Smooth muscle cell (in vitro differentiated cells): ENCODE results near the gene EOLA2. TPM values are rescaled to one million over a fixed set of nuclear protein-coding genes. Genes with fewer than 3 reads are reported as not detected.
"Not testable (repeated sequence)": the region's sequence is repeated elsewhere in the genome, so short reads cannot be mapped to it uniquely, and the experiment has no call there.

Experiments used
- DNase-seq: peaks from one replicate; lab custom pipeline; 2025; ENCODE audit not compliant: unreplicated experiment; lab: John Stamatoyannopoulos, UW
- H2AFZ ChIP-seq: fragments of 200-600 bp; sonication (generic); 2 replicates; pipeline ENCODE4 v1.6.0; 2016; ENCODE audit warnings: antibody characterized with exemption, low read depth, mild to moderate bottlenecking
- H3F3A ChIP-seq: fragments of 200-600 bp; sonication (generic); 2 replicates; pipeline ENCODE4 v1.6.0; 2017; ENCODE audit warnings: antibody characterized with exemption, low read depth
- H3K27ac ChIP-seq: fragments of 200-600 bp; sonication (generic); 2 replicates; pipeline ENCODE4 v1.5.1; 2016; ENCODE audit warnings: low read depth, mild to moderate bottlenecking
- H3K27me3 ChIP-seq: fragments of 200-600 bp; sonication (generic); 2 replicates; pipeline ENCODE4 v1.6.1; 2016; ENCODE audit warnings: low read depth, mild to moderate bottlenecking
- H3K36me3 ChIP-seq: fragments of 200-600 bp; sonication (generic); 2 replicates; pipeline ENCODE4 v1.5.1; 2016; ENCODE audit warnings: low read depth
- H3K4me1 ChIP-seq: fragments of 200-600 bp; sonication (generic); 2 replicates; pipeline ENCODE4 v1.5.1; 2016; ENCODE audit warnings: low read depth
- H3K4me2 ChIP-seq: fragments of 200-600 bp; sonication (generic); 2 replicates; pipeline ENCODE4 v1.6.0; 2016; ENCODE audit warnings: mild to moderate bottlenecking
- H3K4me3 ChIP-seq: fragments of 200-600 bp; sonication (generic); 2 replicates; pipeline ENCODE4 v1.5.1; 2016; ENCODE audit warnings: mild to moderate bottlenecking
- H3K79me2 ChIP-seq: fragments of 200-600 bp; sonication (generic); 2 replicates; pipeline ENCODE4 v1.6.0; 2016; ENCODE audit warnings: low read depth, mild to moderate bottlenecking
- H3K9ac ChIP-seq: fragments of 200-600 bp; sonication (generic); 2 replicates; pipeline ENCODE4 v1.6.0; 2016; ENCODE audit warnings: low read depth
- H3K9me3 ChIP-seq: fragments of 200-600 bp; sonication (generic); replicated peaks from 2 replicates; pipeline ENCODE4 v1.5.1; 2016; ENCODE audit warnings: low read depth
- H4K20me1 ChIP-seq: fragments of 200-600 bp; sonication (generic); 2 replicates; pipeline ENCODE4 v1.6.0; 2016; ENCODE audit warnings: low read depth
- CTCF ChIP-seq: fragments of 200-600 bp; sonication (generic); IDR thresholded peaks from 2 replicates; pipeline ENCODE4 v1.5.1; 2017; ENCODE audit warnings: borderline replicate concordance, mild to moderate bottlenecking, antibody characterized with exemption; ENCODE audit not compliant: insufficient read depth, poor library complexity, severe bottlenecking
- WGBS: methylation state at CpG from one replicate; pipeline ENCODE4 v1.1.7; 2016; ENCODE audit warnings: low lambda C conversion rate; 5-methylcytosine and 5-hydroxymethylcytosine counted together
- polyA plus RNA-seq: library from polyadenylated mRNA; unstranded; fragments of >200 nt; fragmentation: Nextera tagmentation; extraction: Ambion mirVana; gene quantifications from 2 replicates; pipeline ENCODE4 v1.2.1, GENCODE V29; 2016
- total RNA-seq: library from RNA; depleted of rRNA; stranded (reverse); fragments of >200 nt; gene quantifications from 2 replicates; pipeline ENCODE4 v1.2.3, GENCODE V29; 2014

Gene EOLA2
- total and polyA plus RNA-seq, 2 experiments from 2014 or later, result 31.2 to 52.5 TPM

- Histone ChIP-seq H3K9me3 (no peaks in the 10 kb centered on the region), H3K9ac (no peak overlapping the region), H3K4me1 (no peaks in the 10 kb centered on the region), H2AFZ (no peak overlapping the region), H4K20me1 (no peaks in the 10 kb centered on the region), H3K4me2 (no peak overlapping the region), H3K27me3 (no peaks in the 10 kb centered on the region), H3F3A (no peaks in the 10 kb centered on the region), H3K27ac (no peak overlapping the region), H3K4me3 (no peak overlapping the region), H3K79me2 (no peaks in the 10 kb centered on the region), H3K36me3 (no peaks in the 10 kb centered on the region)
- no peak for TF ChIP-seq CTCF
- no peak for DNase-seq
- 86% methylated on average over 2 of the region's 2 CpGs for WGBS
These were observed 23.3 kb upstream of the EOLA2 start for GRCh38 chrX:149961572-149961971.

- WGBS, result 58% methylated on average over 1 of the region's 1 CpG
- no peak for DNase-seq
- no peaks in the 10 kb centered on the region for H3K36me3 ChIP-seq
These were observed 12.4 kb upstream of the EOLA2 start for GRCh38 chrX:149950681-149951080.

GRCh38 chrX:149949743-149950436 is 11.6 kb upstream of the EOLA2 start:
- no peaks in the 10 kb centered on the region for H3F3A ChIP-seq
- H3K79me2 ChIP-seq, result no peaks in the 10 kb centered on the region
- H3K27me3 ChIP-seq, result no peaks in the 10 kb centered on the region
- H3K4me3 ChIP-seq, result no peak overlapping the region
- no peak overlapping the region for H3K4me2 ChIP-seq
- TF ChIP-seq CTCF, result no peak
- H3K9me3 ChIP-seq, result no peaks in the 10 kb centered on the region
- 60% methylated on average over 6 of the region's 6 CpGs for WGBS
- H3K27ac ChIP-seq, result no peak overlapping the region
- no peak for DNase-seq
- no peaks in the 10 kb centered on the region for H3K36me3 ChIP-seq
- H2AFZ ChIP-seq, result no peak overlapping the region
- H3K4me1 ChIP-seq, result no peaks in the 10 kb centered on the region
- no peak overlapping the region for H3K9ac ChIP-seq
- H4K20me1 ChIP-seq, result no peaks in the 10 kb centered on the region

More at GRCh38 chrX:149950681-149951080, 12.4 kb upstream of the EOLA2 start:
- Histone ChIP-seq H3K27ac (no peak overlapping the region), H3K4me2 (no peak overlapping the region), H3K4me1 (no peaks in the 10 kb centered on the region), H3K9ac (no peak overlapping the region), H2AFZ (no peak overlapping the region), H3K27me3 (no peaks in the 10 kb centered on the region), H3K9me3 (no peaks in the 10 kb centered on the region), H3K4me3 (no peak overlapping the region), H3F3A (no peaks in the 10 kb centered on the region), H3K79me2 (no peaks in the 10 kb centered on the region), H4K20me1 (no peaks in the 10 kb centered on the region)
- TF ChIP-seq CTCF, result peak; percentile 47

GRCh38 chrX:149948016-149948415 is 9.7 kb upstream of the EOLA2 start:
- Histone ChIP-seq H4K20me1 (no peaks in the 10 kb centered on the region), H3F3A (no peaks in the 10 kb centered on the region), H3K4me2 (no peak overlapping the region), H3K4me1 (no peaks in the 10 kb centered on the region), H3K9me3 (no peaks in the 10 kb centered on the region), H3K9ac (no peak overlapping the region), H3K27ac (no peak overlapping the region), H3K36me3 (no peaks in the 10 kb centered on the region), H2AFZ (no peak overlapping the region), H3K4me3 (no peak overlapping the region), H3K79me2 (no peaks in the 10 kb centered on the region), H3K27me3 (no peaks in the 10 kb centered on the region)
- 56% methylated on average over 3 of the region's 3 CpGs for WGBS
- DNase-seq, result no peak
- TF ChIP-seq CTCF, result no peak

GRCh38 chrX:149946932-149947331 is 8.6 kb upstream of the EOLA2 start:
- not testable (repeated sequence) for H3K4me2 ChIP-seq, H4K20me1 ChIP-seq, H3K27me3 ChIP-seq, H3K9ac ChIP-seq, H3K27ac ChIP-seq, H3K36me3 ChIP-seq, H3K79me2 ChIP-seq, H3K9me3 ChIP-seq, H3F3A ChIP-seq, H3K4me1 ChIP-seq, H3K4me3 ChIP-seq, DNase-seq, H2AFZ ChIP-seq
- no CpG with 5 or more reads among the region's 3 CpGs for WGBS

- H3K9me3 ChIP-seq, H3K27me3 ChIP-seq, H3K27ac ChIP-seq, H3K4me2 ChIP-seq, H4K20me1 ChIP-seq, H3K4me1 ChIP-seq, H3K79me2 ChIP-seq, H3K9ac ChIP-seq, H3K4me3 ChIP-seq, H3F3A ChIP-seq, H2AFZ ChIP-seq, DNase-seq, H3K36me3 ChIP-seq: not testable (repeated sequence)
- WGBS, result 88% methylated on average over 7 of the region's 9 CpGs
These were observed 7.5 kb upstream of the EOLA2 start for GRCh38 chrX:149945820-149946219.
